Upper lobe of left lung (tissue), 6 donors: ENCODE results near the gene COL9A2. TPM values are rescaled to one million over a fixed set of nuclear protein-coding genes. Genes with fewer than 3 reads are reported as not detected.

ENCODE experiments used
- ATAC-seq, 2 donors: fragments of 200-7000 bp; cut with Tn5 transposase; one replicate each; pipeline ENCODE4 v1.9.1; 2022; ENCODE audit warnings: mild to moderate bottlenecking in 2 of 2, moderate library complexity in 2 of 2; ENCODE audit not compliant: low FRiP score in 2 of 2
- DNase-seq, 2 donors: peaks; one replicate each; pipeline ENCODE4 v3.0.0-alpha.2; 2019 to 2020
- H3K27ac ChIP-seq, 4 donors: fragments of 200-600 bp; sonication (generic); one replicate each; pipeline ENCODE4 v1.5.1; 2016 to 2019
- H3K27me3 ChIP-seq, 4 donors: fragments of 200-600 bp; sonication (generic); one replicate each; pipeline ENCODE4 v1.5.1; 2017 to 2019
- H3K36me3 ChIP-seq, 4 donors: fragments of 200-600 bp; sonication (generic); one replicate each; pipeline ENCODE4 v1.5.1; 2016 to 2019
- H3K4me1 ChIP-seq, 4 donors: fragments of 200-600 bp; sonication (generic); one replicate each; pipeline ENCODE4 v1.5.1; 2018 to 2019
- H3K4me3 ChIP-seq, 4 donors: fragments of 200-600 bp; sonication (generic); one replicate each; pipeline ENCODE4 v1.5.1; 2017 to 2019; ENCODE audit warnings: mild to moderate bottlenecking in 2 of 4, moderate library complexity in 1 of 4
- H3K9me3 ChIP-seq, 4 donors: fragments of 200-600 bp; sonication (generic); one replicate each; pipeline ENCODE4 v1.5.1; 2018 to 2019
- EP300 ChIP-seq, 4 donors: sonication (generic); formaldehyde crosslinking; IDR thresholded peaks; one replicate each; pipeline ENCODE4 v1.5.1; 2017; ENCODE audit warnings: antibody characterized with exemption in 4 of 4, control low read depth in 2 of 4
- POLR2A ChIP-seq, 4 donors: fragments of 450-650 bp; IDR thresholded peaks; one replicate each; pipeline ENCODE4 v1.5.1; 2016 to 2017; ENCODE audit warnings: antibody characterized with exemption in 4 of 4, mild to moderate bottlenecking in 2 of 4
- POLR2AphosphoS5 ChIP-seq, 2 donors: sonication (generic); formaldehyde crosslinking; IDR thresholded peaks; one replicate each; pipeline ENCODE4 v1.5.1; 2017; ENCODE audit warnings: antibody characterized with exemption in 2 of 2
- WGBS, 2 donors: methylation state at CpG; one replicate each; pipeline ENCODE4 v1.1.5; 2017 to 2018; 5-methylcytosine and 5-hydroxymethylcytosine counted together
- total RNA-seq, 6 donors: library from RNA; depleted of rRNA in 4 of 6; stranded (reverse); fragments of >200 nt in 4 of 6; gene quantifications; one replicate each; pipeline versions ENCODE4 v1.1.0 to v1.2.1, GENCODE V29; 2016 to 2021
- TF ChIP-seq, protein P1 (sequence below), 6 experiments: fragments of 450-650 bp in 4 of 6; fragments of 200-600 bp in 2 of 6; sonication (generic) in 2 of 6; IDR thresholded peaks; one replicate each; pipeline ENCODE4 v1.5.1; 2016 to 2019; ENCODE audit warnings: antibody characterized with exemption in 6 of 6
- donor health status: DM: no; HTN: no; CAD: no; lungs with moderate emphysema.
- donor health status: DM: no; HTN: yes; CAD: no; lungs with severe emphysema.

Gene COL9A2
- total RNA-seq, 6 donors from 2014 or later = 4.2 to 30.4 (median 5.2) TPM

DNA sequence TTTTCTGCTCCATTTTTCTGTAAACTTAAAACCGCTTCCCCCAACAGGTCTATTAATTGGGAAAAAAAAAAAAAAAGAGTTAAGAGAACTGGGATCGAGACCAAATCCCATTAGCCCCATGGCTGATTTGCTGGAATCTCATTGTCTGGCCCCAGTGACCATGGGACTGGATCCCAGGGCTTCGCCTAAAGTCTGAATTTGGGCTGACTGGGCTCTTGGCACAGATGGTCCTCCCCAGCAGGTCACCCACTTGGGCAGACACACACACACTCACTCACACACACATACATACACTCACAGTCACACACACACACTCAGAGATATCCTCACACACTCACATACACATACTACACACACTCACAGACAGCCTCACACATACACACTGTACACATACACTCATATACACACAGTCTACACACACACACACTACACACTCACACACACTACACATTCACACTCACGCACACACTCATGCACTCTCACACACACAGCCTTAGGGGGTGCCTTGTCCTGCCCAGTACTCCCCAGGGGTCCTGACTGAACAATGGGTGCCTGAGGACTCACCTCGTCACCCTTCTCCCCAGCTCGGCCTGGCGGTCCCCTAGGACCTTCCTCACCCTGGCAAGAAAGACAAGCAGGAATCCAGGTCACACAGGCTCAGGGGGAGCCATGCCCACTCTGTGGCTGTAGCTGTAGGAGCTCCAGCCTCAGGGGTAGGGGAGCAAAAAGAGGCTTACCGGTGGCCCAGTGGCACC is 7.5 kb downstream of the COL9A2 start:
- Histone ChIP-seq H3K4me1 (peaks cover 0 to 9% (median 0%) of the 10 kb centered on the region in 4 donors), H3K27ac (no peak overlapping the region), H3K36me3 (no peaks in the 10 kb centered on the region), H3K27me3 (no peaks in the 10 kb centered on the region), H3K9me3 (no peaks in the 10 kb centered on the region), H3K4me3 (no peak overlapping the region)
- TF ChIP-seq POLR2AphosphoS5 (IDR thresholded peaks at IDR 0.05) (no peak), POLR2A (IDR thresholded peaks at IDR 0.05) (no peak), EP300 (IDR thresholded peaks at IDR 0.05) (no peak)
- TF ChIP-seq, protein P1, sequence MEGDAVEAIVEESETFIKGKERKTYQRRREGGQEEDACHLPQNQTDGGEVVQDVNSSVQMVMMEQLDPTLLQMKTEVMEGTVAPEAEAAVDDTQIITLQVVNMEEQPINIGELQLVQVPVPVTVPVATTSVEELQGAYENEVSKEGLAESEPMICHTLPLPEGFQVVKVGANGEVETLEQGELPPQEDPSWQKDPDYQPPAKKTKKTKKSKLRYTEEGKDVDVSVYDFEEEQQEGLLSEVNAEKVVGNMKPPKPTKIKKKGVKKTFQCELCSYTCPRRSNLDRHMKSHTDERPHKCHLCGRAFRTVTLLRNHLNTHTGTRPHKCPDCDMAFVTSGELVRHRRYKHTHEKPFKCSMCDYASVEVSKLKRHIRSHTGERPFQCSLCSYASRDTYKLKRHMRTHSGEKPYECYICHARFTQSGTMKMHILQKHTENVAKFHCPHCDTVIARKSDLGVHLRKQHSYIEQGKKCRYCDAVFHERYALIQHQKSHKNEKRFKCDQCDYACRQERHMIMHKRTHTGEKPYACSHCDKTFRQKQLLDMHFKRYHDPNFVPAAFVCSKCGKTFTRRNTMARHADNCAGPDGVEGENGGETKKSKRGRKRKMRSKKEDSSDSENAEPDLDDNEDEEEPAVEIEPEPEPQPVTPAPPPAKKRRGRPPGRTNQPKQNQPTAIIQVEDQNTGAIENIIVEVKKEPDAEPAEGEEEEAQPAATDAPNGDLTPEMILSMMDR (IDR thresholded peaks at IDR 0.05) = no peak
- no peak for DNase-seq
- peak in 1 of 2 donors; percentile 4 for ATAC-seq
- WGBS, 2 donors = 71 to 78% methylated on average over 5 to 8 of the region's 8 CpGs

- DNase-seq (no peak), ATAC-seq (no peak)
- 60 to 88% methylated on average over 2 to 5 of the region's 6 CpGs for WGBS, 2 donors
- Histone ChIP-seq H3K36me3 (no peaks in the 10 kb centered on the region), H3K27ac (no peak overlapping the region), H3K4me3 (no peak overlapping the region), H3K9me3 (no peaks in the 10 kb centered on the region), H3K4me1 (peaks cover 0 to 9% (median 0%) of the 10 kb centered on the region in 4 donors), H3K27me3 (no peaks in the 10 kb centered on the region)
- TF ChIP-seq, protein P1 (IDR thresholded peaks at IDR 0.05) = no peak
- TF ChIP-seq POLR2A (IDR thresholded peaks at IDR 0.05) = no peak
- no peak for TF ChIP-seq POLR2AphosphoS5 (IDR thresholded peaks at IDR 0.05)
- TF ChIP-seq EP300 (IDR thresholded peaks at IDR 0.05) = no peak
Measured at GRCh38 chr1:40308036-40308727, 8.9 kb downstream of the COL9A2 start.

DNA sequence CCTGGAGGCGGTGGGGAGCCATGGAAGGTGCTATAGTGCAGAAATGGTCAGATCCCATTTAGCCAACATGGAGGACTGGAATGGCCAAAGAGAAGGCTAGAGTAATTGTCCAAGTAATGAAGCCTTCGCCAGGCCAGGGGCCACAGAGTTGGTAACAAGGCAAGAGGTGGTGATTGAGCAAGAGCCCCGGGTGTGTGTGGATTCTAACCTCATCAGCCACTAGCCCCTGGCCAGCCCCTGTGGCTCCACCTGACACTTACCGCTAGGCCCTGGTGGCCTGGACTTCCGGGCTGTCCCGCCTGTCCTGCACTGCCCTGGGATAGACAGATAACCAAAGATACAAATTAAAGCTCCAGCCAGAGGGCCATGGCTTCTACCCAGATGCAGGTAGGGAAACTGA is 9.9 kb downstream of the COL9A2 start:
- Histone ChIP-seq H3K4me1 (peaks cover 0 to 2% (median 0%) of the 10 kb centered on the region in 4 donors), H3K9me3 (no peaks in the 10 kb centered on the region), H3K36me3 (no peaks in the 10 kb centered on the region), H3K27me3 (no peaks in the 10 kb centered on the region), H3K4me3 (no peak overlapping the region), H3K27ac (no peak overlapping the region)
- ATAC-seq (no peak), DNase-seq (no peak)
- TF ChIP-seq, protein P1 (IDR thresholded peaks at IDR 0.05) = no peak
- TF ChIP-seq POLR2A (IDR thresholded peaks at IDR 0.05) (no peak), POLR2AphosphoS5 (IDR thresholded peaks at IDR 0.05) (no peak), EP300 (IDR thresholded peaks at IDR 0.05) (no peak)
- 85 to 93% methylated on average over 6 of the region's 6 CpGs for WGBS, 2 donors

GRCh38 chr1:40306296-40306695 is 10.8 kb downstream of the COL9A2 start:
- Histone ChIP-seq H3K9me3 (no peaks in the 10 kb centered on the region), H3K27ac (no peak overlapping the region)

More at GRCh38 chr1:40306296-40306695, 10.8 kb downstream of the COL9A2 start:
- Histone ChIP-seq H3K27me3 (no peaks in the 10 kb centered on the region), H3K4me1 (no peaks in the 10 kb centered on the region), H3K4me3 (no peak overlapping the region), H3K36me3 (no peaks in the 10 kb centered on the region)
- ATAC-seq (no peak), DNase-seq (no peak)
- 72 to 85% methylated on average over 3 to 4 of the region's 4 CpGs for WGBS, 2 donors
- TF ChIP-seq POLR2AphosphoS5 (IDR thresholded peaks at IDR 0.05) (no peak), POLR2A (IDR thresholded peaks at IDR 0.05) (no peak), EP300 (IDR thresholded peaks at IDR 0.05) (no peak)
- TF ChIP-seq, protein P1 (IDR thresholded peaks at IDR 0.05) = no peak
